Measurements from ENCODE around the gene ARHGEF40. TPM values are rescaled to one million over a fixed set of nuclear protein-coding genes. Genes with fewer than 3 reads are reported as not detected.

ARHGEF40 gene
- polyA plus RNA-seq, 4 donors = 71.5 to 85.4 (median 78.9) TPM

GRCh38 chr14:21109377-21110138 lies 39.5 kb downstream of the ARHGEF40 start:
- no peak for DNase-seq (ENCODE audit: low read depth in 4 of 4, low spot score in 3 of 4)

- no peak for DNase-seq (ENCODE audit: low read depth in 4 of 4, low spot score in 3 of 4)
Measured at GRCh38 chr14:21112255-21112654, 42.2 kb downstream of the ARHGEF40 start.

- no peak for DNase-seq (ENCODE audit: low read depth in 4 of 4, low spot score in 3 of 4)
Measured at GRCh38 chr14:21113369-21113768, 43.3 kb downstream of the ARHGEF40 start.

- DNase-seq (ENCODE audit: low read depth in 4 of 4, low spot score in 3 of 4) = no peak
Measured at GRCh38 chr14:21118933-21119332, 48.8 kb downstream of the ARHGEF40 start.

- no peak for DNase-seq (ENCODE audit: low read depth in 4 of 4, low spot score in 3 of 4)
Measured at GRCh38 chr14:21120686-21121085, 50.6 kb downstream of the ARHGEF40 start.

- DNase-seq (ENCODE audit: low read depth in 4 of 4, low spot score in 3 of 4) = no peak
Measured at GRCh38 chr14:21121122-21121521, 51.0 kb downstream of the ARHGEF40 start.

- no peak for DNase-seq (ENCODE audit: low read depth in 4 of 4, low spot score in 3 of 4)
Measured at GRCh38 chr14:21123429-21123828, 53.3 kb downstream of the ARHGEF40 start.

- DNase-seq (ENCODE audit: low read depth in 4 of 4, low spot score in 3 of 4) = no peak
Measured at GRCh38 chr14:21133901-21134300, 63.8 kb downstream of the ARHGEF40 start.

- DNase-seq (ENCODE audit: low read depth in 4 of 4, low spot score in 3 of 4) = no peak
Measured at GRCh38 chr14:21136024-21136423, 65.9 kb downstream of the ARHGEF40 start.

Other genes with a start within 250 kb of the ARHGEF40 start
- gene RNASE3, start 178.9 kb upstream of the ARHGEF40 start, polyA plus RNA-seq (ENCODE audit: insufficient read length in 4 of 4) = under 1 TPM in 3 of 4 donors, not detected in 1; 0.35 to 0.82 (median 0.64) TPM
- gene RNASE2, start 114.8 kb upstream of the ARHGEF40 start, polyA plus RNA-seq (ENCODE audit: insufficient read length in 4 of 4) = 1 to 10 TPM in 2 of 4 donors, under 1 TPM in 2; 0.65 to 1.9 (median 0.97) TPM
- gene METTL17, start 80.3 kb upstream of the ARHGEF40 start, polyA plus RNA-seq (ENCODE audit: insufficient read length in 4 of 4) = 10 to 100 TPM; 78.3 to 81.5 (median 80.5) TPM
- 1 to 10 TPM; 1.2 to 2.4 (median 1.7) TPM for gene SLC39A2, start 71.0 kb upstream of the ARHGEF40 start, polyA plus RNA-seq (ENCODE audit: insufficient read length in 4 of 4)
- gene NDRG2, start 45.2 kb upstream of the ARHGEF40 start, polyA plus RNA-seq (ENCODE audit: insufficient read length in 4 of 4) = 100 to 1,000 TPM; 146 to 184 (median 175) TPM
- gene TPPP2, start 40.1 kb upstream of the ARHGEF40 start, polyA plus RNA-seq (ENCODE audit: insufficient read length in 4 of 4) = 1 to 10 TPM; 1.9 to 4.8 (median 3.7) TPM
- gene RNASE13, start 35.5 kb upstream of the ARHGEF40 start, polyA plus RNA-seq (ENCODE audit: insufficient read length in 4 of 4) = under 1 TPM; 0.28 to 0.64 (median 0.41) TPM
- gene RNASE7, start 27.9 kb upstream of the ARHGEF40 start, polyA plus RNA-seq (ENCODE audit: insufficient read length in 4 of 4) = under 1 TPM; 0.55 to 0.91 (median 0.74) TPM
- not detected for gene RNASE8, start 12.5 kb upstream of the ARHGEF40 start, polyA plus RNA-seq (ENCODE audit: insufficient read length in 4 of 4)
- 10 to 100 TPM; 23.3 to 37.0 (median 26.5) TPM for gene ZNF219, start 28.4 kb downstream of the ARHGEF40 start, polyA plus RNA-seq (ENCODE audit: insufficient read length in 4 of 4)
- gene TMEM253, start 30.8 kb downstream of the ARHGEF40 start, polyA plus RNA-seq (ENCODE audit: insufficient read length in 4 of 4) = 1 to 10 TPM in 3 of 4 donors, under 1 TPM in 1; 0.91 to 1.7 (median 1.1) TPM
- gene OR5AU1, start 85.8 kb downstream of the ARHGEF40 start, polyA plus RNA-seq (ENCODE audit: insufficient read length in 4 of 4) = under 1 TPM in 3 of 4 donors, not detected in 1; 0.01 to 0.05 (median 0.03) TPM
- 100 to 1,000 TPM; 905 to 979 (median 962) TPM for gene HNRNPC, start 199.1 kb downstream of the ARHGEF40 start, polyA plus RNA-seq (ENCODE audit: insufficient read length in 4 of 4)
- gene RPGRIP1, start 209.8 kb downstream of the ARHGEF40 start, polyA plus RNA-seq (ENCODE audit: insufficient read length in 4 of 4) = under 1 TPM; 0.39 to 0.69 (median 0.61) TPM

All from right renal pelvis (tissue), 4 donors.